K562 (cell line): ENCODE data around the gene ZNF641. TPM values are rescaled to one million over a fixed set of nuclear protein-coding genes. Genes with fewer than 3 reads are reported as not detected.

Experiments
- GABPA ChIP-seq: fragments of 200-800 bp; sonication (Bioruptor generic); conservative IDR thresholded peaks from 2 replicates; pipeline ENCODE4 v1.6.1; 2016; ENCODE audit warnings: low read depth, missing genetic modification characterization, missing compliant biosample characterization
- HCFC1 ChIP-seq: IDR thresholded peaks from 2 replicates; pipeline ENCODE4 v1.6.1; 2012; ENCODE audit warnings: low read depth, low read length, improper control_type of control experiment
- MCM5 ChIP-seq: fragments of 450-650 bp; IDR thresholded peaks from 2 replicates; pipeline ENCODE4 v1.6.1; 2016; ENCODE audit warnings: low read depth
- MGA ChIP-seq: fragments of 450-650 bp; IDR thresholded peaks from 2 replicates; pipeline ENCODE4 v1.6.1; 2016; ENCODE audit warnings: mild to moderate bottlenecking, moderate library complexity
- POLR2AphosphoS2 ChIP-seq: IDR thresholded peaks from 2 replicates; pipeline ENCODE4 v1.6.1; 2012; ENCODE audit warnings: low read length, improper control_type of control experiment
- PREB ChIP-seq: sonication (generic); formaldehyde crosslinking; IDR thresholded peaks from 2 replicates; pipeline ENCODE4 v1.8.1; 2023; ENCODE audit warnings: mild to moderate bottlenecking, missing genetic modification reagents
- RNF2 ChIP-seq: sonication (generic); IDR thresholded peaks from 2 replicates; pipeline ENCODE4 v1.6.1; 2016
- SPI1 ChIP-seq: IDR thresholded peaks from 2 replicates; pipeline ENCODE4 v1.6.1; 2011; ENCODE audit warnings: low read depth, low read length, control low read depth, borderline replicate concordance
- TEAD4 ChIP-seq, 2 experiments: sonication (generic) in 1 of 2; formaldehyde crosslinking in 1 of 2; IDR thresholded peaks; 2 replicates each; pipeline versions ENCODE4 v1.6.1 to v1.8.0; 2012 to 2022; ENCODE audit warnings: borderline replicate concordance in 1 of 2, inconsistent platforms in 1 of 2, low read length in 1 of 2, mild to moderate bottlenecking in 1 of 2, missing genetic modification reagents in 1 of 2
- ZBTB17 ChIP-seq: fragments of 450-650 bp; formaldehyde crosslinking; IDR thresholded peaks from 2 replicates; pipeline ENCODE4 v1.4.0; 2020; ENCODE audit warnings: mild to moderate bottlenecking
- ZEB2 ChIP-seq: fragments of 450-650 bp; IDR thresholded peaks from 2 replicates; pipeline ENCODE4 v1.6.1; 2016
- polyA plus RNA-seq, 8 experiments: library from polyadenylated mRNA; depleted of rRNA in 4 of 8; stranded (reverse) in 5 of 8; unstranded in 3 of 8; fragments of >200 nt; fragmentation: Nextera tagmentation in 2 of 8; fragmentation: Illumina TruSeq in 1 of 8; extraction: Ambion mirVana in 2 of 8; extraction: Trizol in 1 of 8; gene quantifications; 2 replicates each; pipeline versions ENCODE4 v1.2.1 to v1.2.3, GENCODE V29; 2011 to 2014; ENCODE audit warnings: inconsistent platforms in 1 of 8, missing spikeins in 1 of 8
- total RNA-seq, 7 experiments: library from RNA; depleted of rRNA in 6 of 7; stranded (reverse); fragments of >200 nt in 6 of 7; fragmentation: Illumina TruSeq in 2 of 7; extraction: Trizol in 2 of 7; gene quantifications; 2 replicates each; pipeline versions ENCODE4 v1.2.1 to v1.2.3, GENCODE V29; 2011 to 2021; ENCODE audit warnings: low replicate concordance in 1 of 7
- TF ChIP-seq, protein P1 (sequence below): fragments of 450-650 bp; formaldehyde crosslinking; IDR thresholded peaks from 2 replicates; pipeline ENCODE4 v1.4.0; 2020; ENCODE audit warnings: mild to moderate bottlenecking, moderate library complexity

The ZNF641 gene
- total and polyA plus RNA-seq, 9 of the 15 experiments (the other 6 are each of a cell fraction or from before 2014, with no cell fraction given): 2.5 to 15.6 (median 9.2) TPM

DNA sequence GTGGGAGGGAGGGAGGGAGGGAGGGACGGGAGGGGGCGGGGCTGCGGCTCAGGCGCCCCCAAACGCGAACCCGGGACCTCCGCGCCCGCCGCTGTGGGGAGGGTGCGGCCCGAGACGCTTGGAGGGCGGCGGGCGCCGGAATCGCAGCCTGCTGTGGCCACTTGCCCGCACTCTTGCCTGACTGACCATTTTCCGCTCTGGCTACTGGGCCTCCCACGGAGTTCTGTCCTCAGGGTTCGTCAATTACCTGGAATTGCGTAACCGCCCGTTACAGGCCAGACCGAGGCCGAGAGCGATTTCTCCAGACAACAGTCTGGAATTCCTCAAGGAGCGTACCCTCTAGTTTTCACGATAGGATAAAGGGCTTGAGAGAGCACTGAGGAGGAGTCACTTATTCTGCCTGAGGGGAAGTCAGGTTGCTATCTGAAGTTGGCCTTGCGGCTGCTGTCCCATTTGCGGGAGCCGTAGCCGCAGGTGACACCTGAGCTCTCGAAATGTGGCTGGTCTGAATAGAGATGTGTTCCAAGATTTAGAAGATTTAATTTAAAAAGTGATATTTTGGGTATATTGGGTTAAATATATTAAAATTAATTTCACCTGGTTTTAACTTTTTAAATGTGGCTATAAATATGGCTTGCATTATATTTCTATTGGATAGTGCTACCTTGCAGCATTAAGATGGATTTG, 446 bp upstream of the ZNF641 start (continued):
- TF ChIP-seq, protein P1, sequence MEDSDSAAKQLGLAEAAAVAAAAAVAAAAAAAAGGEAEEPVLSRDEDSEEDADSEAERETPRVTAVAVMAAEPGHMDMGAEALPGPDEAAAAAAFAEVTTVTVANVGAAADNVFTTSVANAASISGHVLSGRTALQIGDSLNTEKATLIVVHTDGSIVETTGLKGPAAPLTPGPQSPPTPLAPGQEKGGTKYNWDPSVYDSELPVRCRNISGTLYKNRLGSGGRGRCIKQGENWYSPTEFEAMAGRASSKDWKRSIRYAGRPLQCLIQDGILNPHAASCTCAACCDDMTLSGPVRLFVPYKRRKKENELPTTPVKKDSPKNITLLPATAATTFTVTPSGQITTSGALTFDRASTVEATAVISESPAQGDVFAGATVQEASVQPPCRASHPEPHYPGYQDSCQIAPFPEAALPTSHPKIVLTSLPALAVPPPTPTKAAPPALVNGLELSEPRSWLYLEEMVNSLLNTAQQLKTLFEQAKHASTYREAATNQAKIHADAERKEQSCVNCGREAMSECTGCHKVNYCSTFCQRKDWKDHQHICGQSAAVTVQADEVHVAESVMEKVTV: peak; percentile 44; the same call in 1 of the 2 replicates
- TF ChIP-seq MCM5 (no peak), ZEB2 (peak; percentile 48; the same call in 1 of the 2 replicates), TEAD4 (IDR thresholded peaks at IDR 0.05; ENCODE audit: low read length) (peak; percentile 32; the same call in 1 of the 2 replicates), TEAD4 (CRISPR knock-in tag; IDR thresholded peaks at IDR 0.05; ENCODE audit: borderline replicate concordance) (no peak), PREB (CRISPR knock-in tag) (no peak), ZBTB17 (CRISPR knock-in tag) (0 out of 2 replicates have a peak, but pooled peaks have one; percentile 57), POLR2AphosphoS2 (no peak), SPI1 (peak; percentile 72), RNF2 (peak; percentile 40; the same call in 1 of the 2 replicates), HCFC1 (no peak), MGA (peak; percentile 22; the same call in 1 of the 2 replicates), GABPA (tag) (peak; percentile 76)
